GM19468 (cell line): ENCODE results near the gene LRRC71.

Experiments
- ATAC-seq: cut with Tn5 transposase; IDR thresholded peaks from one replicate; pipeline ENCODE4 v1.9.1; 2021; ENCODE audit warnings: mild to moderate bottlenecking, moderate library complexity, moderate number of reproducible peaks; ENCODE audit not compliant: unreplicated experiment; ENCODE audit errors: extremely low read depth

The LRRC71 gene

DNA sequence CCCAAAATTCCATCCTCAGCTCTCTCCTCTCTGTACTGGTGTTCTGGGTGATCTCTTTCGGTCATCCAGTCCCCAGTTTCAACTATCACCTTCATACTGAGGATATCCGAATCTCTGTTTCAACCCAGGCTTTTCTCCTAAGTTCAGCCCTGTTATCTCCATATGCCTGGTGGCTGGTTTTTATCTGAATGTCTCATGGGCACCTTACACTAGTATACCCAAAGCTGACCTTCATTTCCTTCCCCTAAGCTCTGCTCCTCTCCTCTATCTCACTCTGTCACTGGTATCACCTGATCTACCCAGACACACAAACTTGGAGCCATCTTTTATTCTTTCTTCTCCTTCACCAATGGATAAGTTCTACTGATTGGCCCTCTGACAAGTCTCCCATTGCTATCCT lies 53.0 kb downstream of the LRRC71 start:
- no peak for ATAC-seq

GRCh38 chr1:156975084-156975483 lies 54.7 kb downstream of the LRRC71 start:
- no peak for ATAC-seq

- ATAC-seq = no peak
Measured at GRCh38 chr1:156980551-156980950, 60.1 kb downstream of the LRRC71 start.
